ENCODE data around the gene PROC. TPM values are rescaled to one million over a fixed set of nuclear protein-coding genes. Genes with fewer than 3 reads are reported as not detected.

The PROC gene
- total RNA-seq, 2 experiments from 2014 or later = 0.28 TPM; not detected in 1

GRCh38 chr2:127398239-127398590 is 20.0 kb upstream of the PROC start:
- POLR2A ChIA-PET = interaction anchor here (1.0 kb wide), 1 partner anchor 23 kb away, joined by 3 read pairs; no protein-coding TSS in a partner anchor
- TF ChIP-seq CTCF (IDR thresholded peaks at IDR 0.05) = no peak
- Mint-ChIP-seq H3K27me3 (no peaks in the 10 kb centered on the region), H3K4me1 (ENCODE audit: low read depth) (no peaks in the 10 kb centered on the region), H3K4me3 (no peak overlapping the region), H3K36me3 (ENCODE audit: low read depth) (no peaks in the 10 kb centered on the region), H3K27ac (no peak overlapping the region), H3K9me3 (no peaks in the 10 kb centered on the region)
- DNase-seq (peak in 6 of 14 experiments; percentile 32 to 76 (median 54)), ATAC-seq (ENCODE audit: poor library complexity) (peak; percentile 63)
- Histone ChIP-seq H3K9me3 (ENCODE audit: control insufficient read depth in 1 of 2, insufficient read depth in 1 of 2, low read length in 2 of 2) (peaks cover 0 to 4% of the 10 kb centered on the region in 2 experiments), H3K36me3 (ENCODE audit: insufficient read depth, low read length) (no peaks in the 10 kb centered on the region), H3K27ac (ENCODE audit: low read depth in 1 of 2, low read length in 2 of 2) (no peak overlapping the region), H3K4me3 (ENCODE audit: low read length) (no peak overlapping the region), H3K27me3 (ENCODE audit: control insufficient read depth in 1 of 2, insufficient read depth in 2 of 2, low read length in 2 of 2) (no peaks in the 10 kb centered on the region), H3K4me1 (ENCODE audit: insufficient read depth, low read length) (peaks cover 2% of the 10 kb centered on the region)
- CTCF ChIA-PET = interaction anchor here (1.5 to 4.5 kb wide), 2 partner anchors 9 to 18 kb away, joined by 3 to 20 read pairs; no protein-coding TSS in a partner anchor
- intact Hi-C loops (cut with DNase I, micrococcal nuclease) = loop anchor here in 1 of 2 experiments (10.0 kb wide), 1 partner anchor 323 kb away; no protein-coding TSS in a partner anchor

GRCh38 chr2:127400533-127400896 is 17.7 kb upstream of the PROC start:
- Histone ChIP-seq H3K9me3 (ENCODE audit: control insufficient read depth in 1 of 2, insufficient read depth in 1 of 2, low read length in 2 of 2) (peaks cover 0 to 4% of the 10 kb centered on the region in 2 experiments), H3K27me3 (ENCODE audit: control insufficient read depth in 1 of 2, insufficient read depth in 2 of 2, low read length in 2 of 2) (no peaks in the 10 kb centered on the region), H3K36me3 (ENCODE audit: insufficient read depth, low read length) (no peaks in the 10 kb centered on the region), H3K27ac (ENCODE audit: low read depth in 1 of 2, low read length in 2 of 2) (no peak overlapping the region), H3K4me3 (ENCODE audit: low read length) (no peak overlapping the region), H3K4me1 (ENCODE audit: insufficient read depth, low read length) (peaks cover 2% of the 10 kb centered on the region)
- H3K27me3 Mint-ChIP-seq = no peaks in the 10 kb centered on the region
- H3K4me3 Mint-ChIP-seq = no peak overlapping the region
- no peak overlapping the region for H3K27ac Mint-ChIP-seq
- DNase-seq (no peak), ATAC-seq (ENCODE audit: poor library complexity) (no peak)
- no peaks in the 10 kb centered on the region for H3K4me1 Mint-ChIP-seq (ENCODE audit: low read depth)
- POLR2A ChIA-PET = interaction anchor here (1.4 kb wide), 1 partner anchor 12 kb away, joined by 7 read pairs; no protein-coding TSS in a partner anchor
- no peaks in the 10 kb centered on the region for H3K36me3 Mint-ChIP-seq (ENCODE audit: low read depth)
- intact Hi-C loops (cut with DNase I, micrococcal nuclease) = no loop called here
- H3K9me3 Mint-ChIP-seq = no peaks in the 10 kb centered on the region
- no peak for TF ChIP-seq CTCF (IDR thresholded peaks at IDR 0.05)
- CTCF ChIA-PET = no interaction called here

GRCh38 chr2:127400897-127401756 is 17.1 kb upstream of the PROC start:
- Histone ChIP-seq H3K27ac (ENCODE audit: low read depth in 1 of 2, low read length in 2 of 2) (no peak overlapping the region), H3K27me3 (ENCODE audit: control insufficient read depth in 1 of 2, insufficient read depth in 2 of 2, low read length in 2 of 2) (no peaks in the 10 kb centered on the region), H3K4me1 (ENCODE audit: insufficient read depth, low read length) (peaks cover 2% of the 10 kb centered on the region), H3K9me3 (ENCODE audit: control insufficient read depth in 1 of 2, insufficient read depth in 1 of 2, low read length in 2 of 2) (peaks cover 0 to 4% of the 10 kb centered on the region in 2 experiments), H3K4me3 (ENCODE audit: low read length) (no peak overlapping the region), H3K36me3 (ENCODE audit: insufficient read depth, low read length) (no peaks in the 10 kb centered on the region)
- no peak for DNase-seq
- ChIA-PET CTCF (no interaction called here), POLR2A (no interaction called here)
- Mint-ChIP-seq H3K27me3 (no peaks in the 10 kb centered on the region), H3K27ac (no peak overlapping the region), H3K36me3 (ENCODE audit: low read depth) (no peaks in the 10 kb centered on the region), H3K4me1 (ENCODE audit: low read depth) (no peaks in the 10 kb centered on the region), H3K9me3 (no peaks in the 10 kb centered on the region), H3K4me3 (no peak overlapping the region)
- TF ChIP-seq CTCF (IDR thresholded peaks at IDR 0.05) = no peak
- intact Hi-C loops (cut with DNase I, micrococcal nuclease) = no loop called here
- no peak for ATAC-seq (ENCODE audit: poor library complexity)
